GM21515 (cell line): ENCODE results near the gene ABHD17A.

Experiments
- ATAC-seq: cut with Tn5 transposase; IDR thresholded peaks from one replicate; pipeline ENCODE4 v1.9.1; 2021; ENCODE audit not compliant: unreplicated experiment

ABHD17A gene

GRCh38 chr19:1865172-1866010 lies 19.9 kb downstream of the ABHD17A start:
- ATAC-seq, result no peak

GRCh38 chr19:1864480-1865171 lies 20.7 kb downstream of the ABHD17A start:
- no peak for ATAC-seq

DNA sequence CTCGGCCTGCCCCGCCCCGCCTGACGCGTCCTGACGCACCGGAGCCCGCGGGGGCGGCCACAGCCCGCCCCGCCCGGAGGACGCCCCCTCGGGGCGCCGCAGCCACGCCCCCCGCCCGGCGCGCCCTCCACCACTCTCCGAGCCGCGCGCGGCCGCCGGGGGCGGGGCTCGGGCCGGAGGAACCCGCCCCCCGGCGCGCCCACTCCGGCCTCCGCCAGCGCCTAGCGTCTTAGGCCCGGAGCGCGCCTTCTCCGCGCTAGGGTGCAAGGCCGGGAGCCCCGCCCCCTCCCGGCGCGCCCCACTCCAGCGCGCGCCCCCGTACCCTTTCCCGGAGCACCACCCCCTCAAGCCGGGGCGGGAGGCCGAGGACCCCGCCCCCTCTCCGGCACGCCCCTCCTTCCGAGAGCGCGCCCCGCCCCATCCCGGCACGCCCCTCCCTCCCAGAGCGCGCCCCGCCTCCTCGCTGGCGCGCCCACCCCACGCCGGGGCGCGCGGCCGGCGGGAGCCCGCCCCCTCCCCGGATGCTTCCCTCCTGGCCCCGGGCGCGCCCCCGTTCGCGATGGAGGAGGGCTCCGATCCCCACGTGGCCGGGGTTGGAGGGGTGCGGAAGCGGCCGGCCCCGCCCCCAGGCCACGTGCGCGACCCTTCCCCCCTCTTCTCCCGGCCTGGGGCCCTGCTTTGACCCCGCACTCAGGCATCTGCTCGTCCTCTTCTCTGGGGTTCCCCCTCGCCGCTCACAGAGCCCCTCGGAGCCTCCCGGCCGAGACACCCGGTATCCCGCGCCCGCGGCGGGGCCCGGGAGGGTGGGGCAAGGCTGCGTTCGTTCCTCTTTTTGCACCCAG lies 21.4 kb downstream of the ABHD17A start:
- ATAC-seq, result peak; percentile 48

DNA sequence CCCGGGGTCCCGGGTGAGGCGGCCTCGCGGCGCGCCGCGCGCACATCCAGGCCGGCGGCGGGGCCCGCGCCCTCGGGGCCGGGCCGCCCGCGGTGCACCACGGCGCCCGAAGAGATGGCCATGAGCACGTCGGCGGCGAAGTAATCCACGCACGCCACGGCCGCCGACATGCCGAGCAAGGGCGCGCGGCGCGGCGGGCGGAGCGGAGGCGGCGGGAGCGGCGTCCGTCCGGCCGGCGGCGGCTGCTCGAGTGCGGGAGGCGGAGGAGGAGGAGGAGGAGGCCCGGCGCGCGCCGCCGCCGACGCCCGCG lies 22.0 kb downstream of the ABHD17A start, which contains the start of gene KLF16:
Gene KLF16, minus strand, starts transcription at position 252 of the 310 bp plus-strand sequence. Its CDS starts 82 bp downstream, at position 170.
- peak; percentile 0 for ATAC-seq

DNA sequence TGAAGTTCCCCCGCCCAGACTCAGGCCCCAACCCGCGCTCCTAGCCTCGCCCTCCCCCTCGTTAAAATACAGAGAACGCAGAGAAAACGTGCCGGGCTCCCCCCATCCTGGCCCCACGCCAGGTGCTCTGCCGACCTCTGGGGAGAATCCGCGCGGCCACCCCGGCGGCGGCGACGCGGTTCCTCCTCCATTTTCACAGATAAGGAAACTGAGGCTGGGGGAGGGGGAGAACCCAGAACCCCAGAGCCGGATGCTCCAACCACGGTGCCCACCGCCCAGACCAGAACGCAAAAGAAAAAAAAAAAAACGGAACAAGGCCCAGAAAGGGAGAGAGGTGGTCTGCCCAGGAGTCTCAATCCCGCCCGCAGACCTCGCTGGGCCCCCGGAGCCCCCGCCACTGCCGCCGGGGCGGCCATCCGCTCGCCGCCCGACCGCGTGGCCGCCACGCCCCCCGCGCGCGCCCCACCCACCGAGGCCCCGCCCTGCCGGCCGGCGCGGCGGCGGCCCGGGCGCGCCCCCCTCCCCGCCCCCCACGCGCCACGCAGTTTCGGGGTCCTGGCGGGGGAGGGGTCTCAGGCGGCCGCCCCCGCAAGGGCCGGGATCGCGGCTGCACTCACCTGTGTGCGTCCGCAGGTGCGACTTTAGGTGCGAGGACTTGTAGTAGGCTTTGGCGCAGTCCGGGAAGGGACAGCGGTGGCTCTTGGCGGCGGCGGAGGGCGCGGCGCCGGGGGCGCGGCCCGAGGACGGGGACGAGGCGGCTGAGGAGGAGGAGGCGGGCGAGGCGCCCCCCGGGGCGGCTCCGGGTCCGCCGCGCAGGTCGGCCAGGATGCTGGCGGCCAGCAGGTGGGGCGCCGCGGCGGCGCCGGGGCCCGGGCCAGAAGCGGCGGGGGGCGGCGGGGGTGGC lies 22.6 kb downstream of the ABHD17A start:
- peak; percentile 2 for ATAC-seq

DNA sequence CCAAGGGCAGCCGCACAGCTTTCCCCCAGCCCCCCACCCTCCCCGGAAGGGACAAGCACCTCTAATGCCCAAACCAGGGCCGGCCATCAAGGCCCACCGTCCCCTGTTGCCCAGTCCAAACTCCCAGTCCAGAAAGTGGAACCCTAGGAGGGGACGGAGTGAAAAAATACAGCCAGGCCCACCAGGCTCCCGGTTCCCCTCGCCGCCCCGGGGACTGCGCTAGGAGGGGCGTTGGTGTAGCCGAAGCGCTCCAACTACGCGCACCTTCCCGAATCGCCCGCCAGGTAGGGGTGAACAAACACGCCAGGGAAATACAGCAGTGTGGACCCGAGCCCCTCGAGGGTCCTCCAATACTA lies 23.2 kb downstream of the ABHD17A start:
- no peak for ATAC-seq

DNA sequence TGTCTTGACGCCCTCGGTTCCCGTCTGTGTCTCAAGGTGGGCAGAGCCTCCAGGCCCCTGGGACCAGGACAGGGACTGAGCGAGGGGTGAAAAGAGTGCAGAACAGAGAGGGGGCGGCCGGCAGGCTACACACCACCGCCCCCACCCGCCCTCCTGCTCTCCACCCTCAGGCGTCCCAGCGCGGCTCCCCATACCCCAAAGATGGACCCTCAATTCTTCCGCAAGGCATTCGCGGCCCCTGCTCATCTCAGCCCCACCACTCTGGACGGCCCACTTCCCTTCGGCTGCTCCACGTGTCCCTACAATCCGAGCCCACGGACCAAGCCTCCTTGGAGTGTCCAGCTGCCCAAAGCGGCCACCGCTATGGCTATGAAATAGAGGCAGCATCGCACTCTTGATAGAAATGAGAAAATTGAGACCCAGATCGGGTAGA lies 23.7 kb downstream of the ABHD17A start:
- no peak for ATAC-seq

- no peak for ATAC-seq
Measured at GRCh38 chr19:1860821-1861598, 24.3 kb downstream of the ABHD17A start.

GRCh38 chr19:1860042-1860775 lies 25.1 kb downstream of the ABHD17A start:
- no peak for ATAC-seq

GRCh38 chr19:1859331-1859781 lies 25.9 kb downstream of the ABHD17A start:
- ATAC-seq, result no peak

GRCh38 chr19:1858412-1859081 lies 26.7 kb downstream of the ABHD17A start:
- no peak for ATAC-seq

- no peak for ATAC-seq
Measured at GRCh38 chr19:1857648-1858326, 27.5 kb downstream of the ABHD17A start.

- no peak for ATAC-seq
Measured at GRCh38 chr19:1856698-1857603, 28.3 kb downstream of the ABHD17A start.

DNA sequence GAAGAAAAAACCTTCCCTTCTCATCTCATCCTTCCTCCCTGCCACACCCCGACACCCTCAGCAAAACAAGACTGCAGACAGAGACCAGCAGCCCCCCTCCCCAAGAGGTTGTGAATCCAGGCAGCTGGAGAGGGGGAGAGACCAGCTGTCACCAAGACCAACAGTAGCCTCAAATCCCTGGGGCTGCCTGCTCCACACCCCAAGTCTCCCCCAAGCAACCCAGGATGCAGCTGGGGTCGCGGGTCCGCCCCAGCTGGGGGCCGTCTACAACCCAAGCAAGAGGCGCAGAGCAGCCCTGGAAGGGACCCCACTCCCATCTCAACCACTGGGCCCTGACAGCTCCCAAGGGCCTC lies 29.0 kb downstream of the ABHD17A start:
- no peak for ATAC-seq

GRCh38 chr19:1855828-1856255 lies 29.5 kb downstream of the ABHD17A start:
- no peak for ATAC-seq

DNA sequence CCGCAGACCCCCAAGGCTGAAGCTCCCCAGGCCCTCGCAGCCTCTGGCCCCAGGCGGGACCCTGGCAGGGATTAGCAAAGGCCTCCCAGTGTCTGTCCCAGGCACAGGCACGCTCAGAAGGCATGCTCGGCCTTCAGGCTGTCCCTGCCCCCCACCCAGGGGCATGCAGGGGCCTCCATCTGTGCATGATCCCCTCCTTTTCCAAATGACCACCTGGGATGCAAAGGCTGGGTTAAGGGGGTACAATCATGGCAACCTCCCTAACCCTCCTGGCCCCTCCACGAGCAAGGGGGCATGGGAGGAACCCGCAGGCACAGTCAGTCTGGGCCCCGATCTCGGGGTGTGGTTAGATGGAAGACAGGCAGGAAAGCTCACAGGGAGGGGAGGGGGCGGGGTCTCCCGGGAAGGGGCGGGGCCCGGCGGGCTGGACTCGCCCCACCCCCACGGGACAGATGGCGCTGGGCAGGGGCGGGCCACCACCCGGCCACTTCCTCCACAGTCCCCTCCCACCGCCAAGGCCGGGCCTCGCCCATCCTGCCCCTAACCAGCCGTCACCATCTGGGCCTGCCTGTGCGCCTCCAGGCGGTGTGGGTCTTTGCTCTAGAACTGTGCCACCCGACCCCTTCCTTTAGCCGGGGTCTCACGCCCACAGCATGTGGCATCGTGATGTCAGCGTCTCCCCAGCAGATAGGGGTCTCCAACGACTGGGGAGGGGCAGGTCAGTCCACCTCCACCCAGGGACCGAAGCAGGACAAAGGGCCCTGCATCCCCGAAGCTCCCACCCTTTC lies 30.1 kb downstream of the ABHD17A start:
- no peak for ATAC-seq
